OCI-LY1 (cell line): ENCODE data around the gene NAV2.

ENCODE experiments used
- EZH2 ChIP-seq: fragments of 200-600 bp; sonication (generic), shearing (Covaris generic); IDR thresholded peaks from 2 replicates; pipeline ENCODE4 v1.8.0; 2017; ENCODE audit warnings: borderline replicate concordance, mixed run types, mild to moderate bottlenecking, antibody characterized with exemption, low read length, moderate library complexity, mixed read lengths
- TF ChIP-seq, protein P1 (sequence below): fragments of 200-600 bp; sonication (generic), shearing (Covaris generic); IDR thresholded peaks from 2 replicates; pipeline ENCODE4 v1.5.1; 2017; ENCODE audit warnings: mild to moderate bottlenecking, antibody characterized with exemption, low read length, moderate library complexity, mixed read lengths

DNA sequence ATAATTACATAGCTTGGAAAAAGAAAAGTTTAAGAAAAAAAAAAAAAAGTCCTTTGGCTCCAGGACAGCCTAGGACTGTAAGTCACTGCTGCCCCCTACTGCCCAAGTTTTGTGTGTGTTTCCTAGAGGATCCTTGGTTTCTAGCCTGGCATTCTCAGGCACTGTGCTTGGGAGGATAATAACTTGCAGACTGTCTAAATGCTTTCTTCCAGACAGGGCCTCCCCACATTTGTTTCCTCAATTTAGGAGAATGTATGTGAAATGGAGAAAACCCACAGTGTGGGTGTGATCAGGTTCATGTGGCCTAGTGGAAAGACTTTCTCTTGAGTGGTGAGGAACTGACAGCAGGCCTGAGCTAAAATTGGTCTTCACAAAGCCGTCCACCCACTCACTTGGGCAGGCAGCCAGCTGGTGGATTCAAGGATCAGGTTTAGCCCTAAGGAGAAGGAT, 191.0 kb downstream of the NAV2 start:
- TF ChIP-seq, protein P1, sequence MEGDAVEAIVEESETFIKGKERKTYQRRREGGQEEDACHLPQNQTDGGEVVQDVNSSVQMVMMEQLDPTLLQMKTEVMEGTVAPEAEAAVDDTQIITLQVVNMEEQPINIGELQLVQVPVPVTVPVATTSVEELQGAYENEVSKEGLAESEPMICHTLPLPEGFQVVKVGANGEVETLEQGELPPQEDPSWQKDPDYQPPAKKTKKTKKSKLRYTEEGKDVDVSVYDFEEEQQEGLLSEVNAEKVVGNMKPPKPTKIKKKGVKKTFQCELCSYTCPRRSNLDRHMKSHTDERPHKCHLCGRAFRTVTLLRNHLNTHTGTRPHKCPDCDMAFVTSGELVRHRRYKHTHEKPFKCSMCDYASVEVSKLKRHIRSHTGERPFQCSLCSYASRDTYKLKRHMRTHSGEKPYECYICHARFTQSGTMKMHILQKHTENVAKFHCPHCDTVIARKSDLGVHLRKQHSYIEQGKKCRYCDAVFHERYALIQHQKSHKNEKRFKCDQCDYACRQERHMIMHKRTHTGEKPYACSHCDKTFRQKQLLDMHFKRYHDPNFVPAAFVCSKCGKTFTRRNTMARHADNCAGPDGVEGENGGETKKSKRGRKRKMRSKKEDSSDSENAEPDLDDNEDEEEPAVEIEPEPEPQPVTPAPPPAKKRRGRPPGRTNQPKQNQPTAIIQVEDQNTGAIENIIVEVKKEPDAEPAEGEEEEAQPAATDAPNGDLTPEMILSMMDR, result peak; percentile 73
- TF ChIP-seq EZH2, result no peak
